GM18505 (cell line): ENCODE results near the gene ZC3H18.

Experiments
- ATAC-seq: cut with Tn5 transposase; IDR thresholded peaks from one replicate; pipeline ENCODE4 v1.9.1; 2021; ENCODE audit not compliant: unreplicated experiment
- POLR2A ChIP-seq: IDR thresholded peaks from 4 replicates; pipeline ENCODE4 v1.6.1; 2011; ENCODE audit warnings: borderline replicate concordance; ENCODE audit not compliant: insufficient read depth, insufficient read length; ENCODE audit errors: extremely low read depth

The ZC3H18 gene

DNA sequence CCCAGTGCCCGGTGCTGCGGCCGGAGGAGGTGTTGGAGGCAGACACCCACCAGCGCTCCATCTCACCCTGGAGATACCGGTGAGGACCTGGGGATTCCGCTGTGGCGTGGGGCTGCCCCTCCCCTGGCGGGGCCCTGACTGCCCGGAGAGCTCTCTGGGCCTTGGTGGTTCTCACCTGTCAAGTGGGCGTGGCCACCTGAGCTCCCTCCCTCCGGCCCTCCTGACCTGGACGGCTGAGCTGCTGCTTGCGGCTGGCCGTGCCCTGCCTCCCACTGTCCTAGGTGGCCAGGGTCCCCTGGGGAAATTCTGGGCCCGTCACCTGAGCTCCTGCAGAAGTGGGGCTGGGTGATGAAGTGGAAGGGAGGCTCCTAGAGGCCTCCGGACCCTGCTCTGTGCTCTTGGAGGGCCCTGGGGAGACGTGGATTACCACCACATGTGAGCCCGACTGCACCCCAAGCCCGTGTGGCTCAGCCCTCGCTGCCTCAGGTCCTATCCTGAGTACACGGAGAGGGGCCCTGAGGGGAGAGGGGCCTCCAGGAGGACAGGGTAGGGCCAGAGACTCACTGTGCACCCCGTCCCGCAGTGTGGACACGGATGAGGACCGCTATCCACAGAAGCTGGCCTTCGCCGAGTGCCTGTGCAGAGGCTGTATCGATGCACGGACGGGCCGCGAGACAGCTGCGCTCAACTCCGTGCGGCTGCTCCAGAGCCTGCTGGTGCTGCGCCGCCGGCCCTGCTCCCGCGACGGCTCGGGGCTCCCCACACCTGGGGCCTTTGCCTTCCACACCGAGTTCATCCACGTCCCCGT is 69.2 kb downstream of the ZC3H18 start:
- ATAC-seq: no peak
- TF ChIP-seq POLR2A: no peak

DNA sequence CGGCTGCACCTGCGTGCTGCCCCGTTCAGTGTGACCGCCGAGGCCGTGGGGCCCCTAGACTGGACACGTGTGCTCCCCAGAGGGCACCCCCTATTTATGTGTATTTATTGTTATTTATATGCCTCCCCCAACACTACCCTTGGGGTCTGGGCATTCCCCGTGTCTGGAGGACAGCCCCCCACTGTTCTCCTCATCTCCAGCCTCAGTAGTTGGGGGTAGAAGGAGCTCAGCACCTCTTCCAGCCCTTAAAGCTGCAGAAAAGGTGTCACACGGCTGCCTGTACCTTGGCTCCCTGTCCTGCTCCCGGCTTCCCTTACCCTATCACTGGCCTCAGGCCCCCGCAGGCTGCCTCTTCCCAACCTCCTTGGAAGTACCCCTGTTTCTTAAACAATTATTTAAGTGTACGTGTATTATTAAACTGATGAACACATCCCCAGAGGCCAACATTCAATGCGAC is 69.9 kb downstream of the ZC3H18 start:
- no peak for ATAC-seq
- TF ChIP-seq POLR2A: no peak

DNA sequence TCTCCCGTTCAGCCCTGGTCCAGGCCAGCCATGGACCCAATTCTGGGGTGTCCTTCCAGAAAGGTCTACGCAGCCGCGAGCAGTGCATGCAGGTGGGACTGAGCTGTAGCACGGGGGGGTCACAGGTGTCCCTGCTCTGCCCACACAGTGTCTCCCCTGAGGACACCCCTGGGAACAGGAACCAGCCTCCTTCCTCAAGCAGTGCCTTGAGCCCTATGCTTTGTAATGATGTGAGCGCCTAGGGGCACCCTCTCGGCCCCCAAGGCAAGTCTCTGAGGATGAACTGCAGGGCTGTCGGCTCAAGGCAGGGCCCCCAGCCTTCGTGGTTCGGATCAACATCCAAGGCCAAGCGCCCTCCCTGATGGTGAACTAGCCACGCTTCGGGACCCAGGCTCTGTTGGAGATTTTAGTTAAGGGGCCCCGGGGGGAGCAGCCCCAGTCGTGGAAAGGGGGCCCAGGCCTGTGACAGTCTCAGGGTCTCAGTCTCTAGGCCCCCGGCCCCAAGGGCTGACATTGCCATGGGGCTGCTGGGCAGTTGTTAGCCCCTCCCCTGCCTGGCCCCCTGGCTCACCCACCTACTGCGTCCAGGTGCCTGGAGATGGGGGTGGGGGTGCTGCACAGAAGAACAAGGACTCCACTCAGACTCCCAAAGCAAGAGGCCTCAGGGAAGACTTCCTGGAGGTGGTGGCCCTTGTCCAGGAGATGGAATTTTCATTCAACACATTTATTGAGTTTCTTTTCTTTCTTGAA is 70.5 kb downstream of the ZC3H18 start:
- TF ChIP-seq POLR2A: no peak
- no peak for ATAC-seq

GRCh38 chr16:88642881-88643643 is 72.9 kb downstream of the ZC3H18 start:
- no peak for ATAC-seq

DNA sequence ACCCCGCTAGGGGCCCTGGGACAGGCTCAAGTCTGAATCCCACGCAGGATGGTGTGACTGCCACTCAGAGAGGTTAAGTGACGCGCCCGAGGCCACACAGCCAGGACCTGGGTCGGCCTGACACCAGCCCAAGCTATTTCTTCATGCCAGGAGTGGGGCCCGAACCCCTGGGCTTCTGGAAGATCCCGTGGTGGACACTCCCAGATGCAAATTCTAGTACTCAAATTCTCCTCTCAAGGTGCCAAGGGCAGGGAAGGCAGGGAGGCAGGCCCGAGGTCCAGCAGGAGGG is 73.4 kb downstream of the ZC3H18 start:
- ATAC-seq: no peak

More at GRCh38 chr16:88642881-88643643, 72.9 kb downstream of the ZC3H18 start:
- TF ChIP-seq POLR2A: no peak

GRCh38 chr16:88645455-88645854 is 75.3 kb downstream of the ZC3H18 start:
- ATAC-seq: no peak
- no peak for TF ChIP-seq POLR2A

More for the DNA sequence above, 73.4 kb downstream of the ZC3H18 start:
- TF ChIP-seq POLR2A: no peak

DNA sequence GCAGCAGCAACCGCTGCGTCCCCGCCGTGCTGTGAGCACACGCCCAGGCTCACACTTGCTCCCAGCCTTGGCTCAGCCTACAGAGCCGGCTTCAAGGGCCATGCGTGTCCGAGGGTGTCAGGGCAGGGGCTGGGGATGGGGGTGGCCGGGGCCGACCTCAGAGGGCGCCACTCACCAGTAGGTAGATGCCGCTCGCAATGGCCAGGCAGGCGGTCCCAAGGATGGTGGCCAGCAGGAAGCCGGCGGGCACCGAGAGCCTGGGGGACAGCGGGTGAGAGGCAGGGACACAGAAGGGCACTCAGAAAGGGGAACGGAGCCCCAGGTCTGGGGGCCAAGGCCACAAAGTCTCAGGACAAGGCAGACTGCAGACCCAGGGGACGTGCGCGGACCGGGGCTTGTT is 75.7 kb downstream of the ZC3H18 start:
- no peak for TF ChIP-seq POLR2A
- no peak for ATAC-seq

- no peak for ATAC-seq
These were observed 76.3 kb downstream of the ZC3H18 start for GRCh38 chr16:88646345-88647034.

DNA sequence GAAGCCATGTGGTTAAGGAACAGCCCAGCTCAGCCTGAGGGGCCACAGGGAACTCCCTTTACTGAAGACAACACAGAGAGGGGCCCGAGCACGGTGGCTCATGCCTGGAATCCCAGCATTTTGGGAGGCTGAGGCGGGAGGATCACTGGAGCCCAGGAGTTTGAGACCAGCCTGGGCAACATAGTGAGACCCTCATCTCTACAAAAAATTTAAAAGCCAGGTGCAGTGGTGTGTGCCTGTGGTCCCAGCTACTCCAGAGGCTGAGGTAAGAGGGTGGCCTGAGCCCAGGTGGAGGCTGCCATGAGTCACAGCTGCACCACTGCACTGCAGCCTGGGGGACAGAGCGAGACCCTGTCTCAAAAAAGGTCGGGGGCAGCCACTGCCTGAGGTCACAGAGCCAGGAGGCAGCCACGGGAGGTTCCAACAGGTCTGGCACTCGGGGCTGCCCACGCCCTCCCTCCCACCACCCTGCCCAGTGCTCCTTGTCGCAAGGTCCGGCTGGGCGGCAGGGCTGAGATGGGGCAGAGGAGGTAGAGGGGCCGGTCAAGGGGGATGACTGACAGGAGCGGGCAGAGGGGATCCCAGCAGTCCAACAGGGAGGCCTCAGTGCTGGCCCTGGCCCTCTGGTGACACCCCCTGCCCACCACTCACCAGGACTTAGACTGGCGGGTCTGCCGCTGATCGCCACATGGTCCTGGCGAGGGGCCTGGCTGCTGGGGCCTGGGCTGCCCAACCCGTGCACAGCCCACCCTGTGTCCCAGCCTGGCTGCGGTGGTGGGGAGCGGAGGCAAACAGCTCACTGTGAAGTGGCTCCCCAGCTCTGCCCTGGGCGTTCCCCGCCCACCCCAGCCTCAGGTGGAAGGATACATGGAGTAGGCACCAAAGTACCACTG is 77.2 kb downstream of the ZC3H18 start:
- ATAC-seq: no peak
- TF ChIP-seq POLR2A: no peak

More at GRCh38 chr16:88646345-88647034, 76.3 kb downstream of the ZC3H18 start:
- no peak for TF ChIP-seq POLR2A

GRCh38 chr16:88649195-88649923 is 79.2 kb downstream of the ZC3H18 start:
- ATAC-seq: no peak
- TF ChIP-seq POLR2A: no peak

GRCh38 chr16:88649924-88650748 is 79.9 kb downstream of the ZC3H18 start:
- peak; percentile 3 for ATAC-seq

GRCh38 chr16:88650749-88651275 is 80.6 kb downstream of the ZC3H18 start, which contains the start of gene CYBA:
CYBA (minus strand) TSS chr16:88651053; CDS start chr16:88651013, 40 bp downstream.
- peak; percentile 90 for TF ChIP-seq POLR2A
- ATAC-seq: peak; percentile 56

More at GRCh38 chr16:88649924-88650748, 79.9 kb downstream of the ZC3H18 start:
- TF ChIP-seq POLR2A: peak; percentile 6
